PC-3 (cell line): Measurements from ENCODE around the gene RAB29. TPM values are rescaled to one million over a fixed set of nuclear protein-coding genes. Genes with fewer than 3 reads are reported as not detected.

ENCODE experiments used
- ATAC-seq: fragments of 200-7000 bp; cut with Tn5 transposase; 2 replicates; pipeline ENCODE4 v1.9.1; 2020; ENCODE audit warnings: mild to moderate bottlenecking, moderate library complexity
- BruUV-seq: library from RNA; stranded (reverse); fragments of 400-500 nt; replicated peaks from 2 replicates; lab custom pipeline; 2021; lab: Mats Ljungman, UMichigan
- CTCF ChIA-PET: fragments of 300-600 bp; sonication (Branson Sonifier 250); formaldehyde crosslinking; loops from one replicate; lab custom pipeline; 2022; ENCODE audit warnings: antibody characterized with exemption; lab: Charles Lee
- POLR2A ChIA-PET: fragments of 300-600 bp; sonication (Branson Sonifier 250); formaldehyde crosslinking; loops from one replicate; lab custom pipeline; 2022; ENCODE audit warnings: antibody characterized with exemption; ENCODE audit not compliant: unreplicated experiment; lab: Charles Lee
- DNase-seq: peaks from one replicate; pipeline ENCODE4 v3.0.0-alpha.2; 2015
- H2AFZ ChIP-seq: fragments of 300-600 bp; sonication (generic); 2 replicates; pipeline ENCODE4 v1.6.0; 2016; ENCODE audit warnings: antibody characterized with exemption, low read length
- H3F3A ChIP-seq: fragments of 300-600 bp; sonication (generic); one replicate; pipeline ENCODE4 v1.6.0; 2017; ENCODE audit warnings: antibody characterized with exemption, low read length, control low read depth, mild to moderate bottlenecking; ENCODE audit not compliant: unreplicated experiment
- H3K27ac ChIP-seq: fragments of 300-600 bp; sonication (generic); 2 replicates; pipeline ENCODE4 v1.5.1; 2016; ENCODE audit warnings: mild to moderate bottlenecking, low read length
- H3K27me3 ChIP-seq: fragments of 300-600 bp; sonication (generic); 2 replicates; pipeline ENCODE4 v1.6.1; 2016; ENCODE audit warnings: low read length, mixed read lengths
- H3K36me3 ChIP-seq: fragments of 300-600 bp; sonication (generic); 2 replicates; pipeline ENCODE4 v1.6.1; 2016; ENCODE audit warnings: low read depth, mixed run types, low read length, mixed read lengths
- H3K4me1 ChIP-seq: fragments of 300-600 bp; sonication (generic); 2 replicates; pipeline ENCODE4 v1.5.1; 2016; ENCODE audit warnings: low read length; ENCODE audit not compliant: insufficient read depth
- H3K4me2 ChIP-seq: fragments of 300-600 bp; sonication (generic); 2 replicates; pipeline ENCODE4 v1.6.0; 2016; ENCODE audit warnings: low read length
- H3K4me3 ChIP-seq: fragments of 300-600 bp; sonication (generic); 2 replicates; pipeline ENCODE4 v1.5.1; 2016; ENCODE audit warnings: mild to moderate bottlenecking, low read length, mixed read lengths
- H3K79me2 ChIP-seq: fragments of 300-600 bp; sonication (generic); 2 replicates; pipeline ENCODE4 v1.6.1; 2017; ENCODE audit warnings: low read length, mixed read lengths
- H3K9ac ChIP-seq: fragments of 300-600 bp; sonication (generic); 2 replicates; pipeline ENCODE4 v1.6.0; 2016; ENCODE audit warnings: mild to moderate bottlenecking, low read length
- H3K9me2 ChIP-seq: fragments of 300-600 bp; sonication (generic); replicated peaks from 2 replicates; pipeline ENCODE4 v1.6.1; 2016; ENCODE audit warnings: mixed run types, low read length, mixed read lengths
- H3K9me3 ChIP-seq: fragments of 300-600 bp; sonication (generic); 2 replicates; pipeline ENCODE4 v1.6.1; 2016; ENCODE audit warnings: low read length, mixed read lengths
- H4K20me1 ChIP-seq: fragments of 300-600 bp; sonication (generic); 2 replicates; pipeline ENCODE4 v1.6.1; 2016; ENCODE audit warnings: low read length, mixed read lengths
- EZH2 ChIP-seq: fragments of 300-600 bp; sonication (generic); IDR thresholded peaks from one replicate; pipeline ENCODE4 v1.6.1; 2017; ENCODE audit warnings: antibody characterized with exemption, mild to moderate bottlenecking, low read length; ENCODE audit not compliant: unreplicated experiment
- EZH2phosphoT487 ChIP-seq: fragments of 300-600 bp; sonication (generic); IDR thresholded peaks from 2 replicates; pipeline ENCODE4 v1.6.1; 2018; ENCODE audit warnings: mild to moderate bottlenecking, antibody characterized with exemption, low read length, borderline replicate concordance
- intact Hi-C: fragments of 100-400 bp; cut with micrococcal nuclease; formaldehyde crosslinking; loops from 2 replicates; pipeline ENCODE4 v1.9.0; 2023
- total RNA-seq: library from RNA; depleted of rRNA; stranded (reverse); fragments of >200 nt; gene quantifications from 2 replicates; pipeline ENCODE4 v1.2.3, GENCODE V29; 2014
- TF ChIP-seq, protein P1 (sequence below): fragments of 300-600 bp; sonication (generic); conservative IDR thresholded peaks from 2 replicates; pipeline ENCODE4 v1.5.1; 2017; ENCODE audit warnings: antibody characterized with exemption, low read depth, mild to moderate bottlenecking, low read length

Gene RAB29
- total RNA-seq, 1 experiment from 2014 or later, result 7.4 TPM

GRCh38 chr1:205763980-205764379 lies 11.3 kb downstream of the RAB29 start:
- no peak overlapping the region for H3K27ac ChIP-seq
- TF ChIP-seq, protein P1, sequence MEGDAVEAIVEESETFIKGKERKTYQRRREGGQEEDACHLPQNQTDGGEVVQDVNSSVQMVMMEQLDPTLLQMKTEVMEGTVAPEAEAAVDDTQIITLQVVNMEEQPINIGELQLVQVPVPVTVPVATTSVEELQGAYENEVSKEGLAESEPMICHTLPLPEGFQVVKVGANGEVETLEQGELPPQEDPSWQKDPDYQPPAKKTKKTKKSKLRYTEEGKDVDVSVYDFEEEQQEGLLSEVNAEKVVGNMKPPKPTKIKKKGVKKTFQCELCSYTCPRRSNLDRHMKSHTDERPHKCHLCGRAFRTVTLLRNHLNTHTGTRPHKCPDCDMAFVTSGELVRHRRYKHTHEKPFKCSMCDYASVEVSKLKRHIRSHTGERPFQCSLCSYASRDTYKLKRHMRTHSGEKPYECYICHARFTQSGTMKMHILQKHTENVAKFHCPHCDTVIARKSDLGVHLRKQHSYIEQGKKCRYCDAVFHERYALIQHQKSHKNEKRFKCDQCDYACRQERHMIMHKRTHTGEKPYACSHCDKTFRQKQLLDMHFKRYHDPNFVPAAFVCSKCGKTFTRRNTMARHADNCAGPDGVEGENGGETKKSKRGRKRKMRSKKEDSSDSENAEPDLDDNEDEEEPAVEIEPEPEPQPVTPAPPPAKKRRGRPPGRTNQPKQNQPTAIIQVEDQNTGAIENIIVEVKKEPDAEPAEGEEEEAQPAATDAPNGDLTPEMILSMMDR, result no peak
- no peak for TF ChIP-seq EZH2
- no peak for TF ChIP-seq EZH2phosphoT487
- ChIA-PET CTCF (no interaction called here), POLR2A (interaction anchor here (0.6 kb wide), 1 partner anchor 40 kb away, joined by 7 read pairs; no protein-coding TSS in a partner anchor)
- H3F3A ChIP-seq, result no peaks in the 10 kb centered on the region
- DNase-seq, result no peak
- H3K9me2 ChIP-seq, result no peaks in the 10 kb centered on the region
- H3K27me3 ChIP-seq, result no peaks in the 10 kb centered on the region
- no peak for ATAC-seq
- no peak overlapping the region for H3K4me3 ChIP-seq
- no peaks in the 10 kb centered on the region for H3K36me3 ChIP-seq
- no peaks in the 10 kb centered on the region for H4K20me1 ChIP-seq
- H3K4me2 ChIP-seq, result no peak overlapping the region
- no peak overlapping the region for H2AFZ ChIP-seq
- H3K9ac ChIP-seq, result no peak overlapping the region
- no TSS peak for BruUV-seq
- no peaks in the 10 kb centered on the region for H3K79me2 ChIP-seq
- intact Hi-C loops, result no loop called here
- H3K4me1 ChIP-seq, result 0 out of 2 replicates have a peak, but pooled peaks cover 8% of the 10 kb centered on the region
- no peaks in the 10 kb centered on the region for H3K9me3 ChIP-seq

DNA sequence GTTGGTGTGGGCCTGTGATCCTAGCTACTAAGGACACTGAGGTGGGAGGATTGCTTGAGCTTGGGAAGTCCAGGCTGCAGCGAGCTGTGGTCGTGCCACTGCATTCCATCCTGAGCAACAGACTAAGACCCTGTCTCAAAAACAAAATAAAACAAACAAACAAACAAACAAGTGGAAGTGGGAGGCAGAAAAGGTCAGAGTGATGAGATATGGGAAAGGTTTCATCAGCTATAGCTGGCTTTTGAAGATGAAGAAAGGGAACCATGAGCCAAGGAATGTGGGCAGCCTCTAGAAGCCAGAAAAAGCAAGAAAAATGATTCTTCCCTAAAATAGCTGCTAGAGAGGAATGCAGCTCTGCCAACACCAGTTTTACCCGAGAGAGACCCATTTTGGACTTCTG lies 14.7 kb downstream of the RAB29 start:
- Histone ChIP-seq H3K27me3 (no peaks in the 10 kb centered on the region), H3K4me3 (no peak overlapping the region), H3K9me3 (no peaks in the 10 kb centered on the region), H3K9ac (no peak overlapping the region), H4K20me1 (no peaks in the 10 kb centered on the region), H2AFZ (no peak overlapping the region), H3K4me2 (no peak overlapping the region), H3K79me2 (no peaks in the 10 kb centered on the region), H3K27ac (no peak overlapping the region), H3K4me1 (0 out of 2 replicates have a peak, but pooled peaks cover under 1% of the 10 kb centered on the region), H3K36me3 (no peaks in the 10 kb centered on the region), H3K9me2 (no peaks in the 10 kb centered on the region), H3F3A (no peaks in the 10 kb centered on the region)
- no TSS peak for BruUV-seq
- ChIA-PET POLR2A (no interaction called here), CTCF (no interaction called here)
- TF ChIP-seq EZH2 (no peak), EZH2phosphoT487 (no peak)
- TF ChIP-seq, protein P1, result no peak
- ATAC-seq (no peak), DNase-seq (no peak)
- intact Hi-C loops, result no loop called here

- no peaks in the 10 kb centered on the region for H3K9me3 ChIP-seq
- no peaks in the 10 kb centered on the region for H4K20me1 ChIP-seq
- no peak for DNase-seq
- no peak overlapping the region for H3K9ac ChIP-seq
- POLR2A ChIA-PET, result no interaction called here
- H3K9me2 ChIP-seq, result no peaks in the 10 kb centered on the region
- BruUV-seq, result no TSS peak
- no peaks in the 10 kb centered on the region for H3K27me3 ChIP-seq
- no peak for ATAC-seq
- H3K4me3 ChIP-seq, result no peak overlapping the region
- no peak overlapping the region for H2AFZ ChIP-seq
- CTCF ChIA-PET, result no interaction called here
- H3K79me2 ChIP-seq, result no peaks in the 10 kb centered on the region
- no peak overlapping the region for H3K4me2 ChIP-seq
- no peak overlapping the region for H3K27ac ChIP-seq
- no peaks in the 10 kb centered on the region for H3K36me3 ChIP-seq
- no peak for TF ChIP-seq EZH2
- TF ChIP-seq EZH2phosphoT487, result no peak
- TF ChIP-seq, protein P1, result no peak
- intact Hi-C loops, result no loop called here
- no peaks in the 10 kb centered on the region for H3F3A ChIP-seq
- H3K4me1 ChIP-seq, result no peaks in the 10 kb centered on the region
Observed at GRCh38 chr1:205756552-205756951, 18.7 kb downstream of the RAB29 start.
